Measurements from ENCODE around the gene RBM5. TPM values are rescaled to one million over a fixed set of nuclear protein-coding genes. Genes with fewer than 3 reads are reported as not detected.

The RBM5 gene
- total and polyA plus RNA-seq, 2 donors from 2014 or later = 51.0 to 149 TPM

GRCh38 chr3:50146316-50146901 lies 57.7 kb downstream of the RBM5 start:
- DNase-seq (no peak), FAIRE-seq (no peak)
- Histone ChIP-seq H3K4me1 (ENCODE audit: control insufficient read depth in 2 of 3, insufficient read depth in 2 of 3, low read depth in 1 of 3, low read length in 3 of 3) (peaks cover 5 to 12% (median 8%) of the 10 kb centered on the region in 3 donors), H3K4me3 (ENCODE audit: low read length in 3 of 3) (no peak overlapping the region), H3K9me3 (ENCODE audit: control insufficient read depth in 2 of 3, insufficient read depth in 1 of 3, low read length in 3 of 3) (no peaks in the 10 kb centered on the region), H3K27ac (ENCODE audit: low read depth in 2 of 2, low read length in 2 of 2) (no peak overlapping the region), H3K9ac (ENCODE audit: low read length in 3 of 3) (no peak overlapping the region), H3K27me3 (ENCODE audit: control insufficient read depth, insufficient read depth, low read length) (no peaks in the 10 kb centered on the region), H3K36me3 (ENCODE audit: control insufficient read depth in 2 of 3, insufficient read depth in 3 of 3, low read length in 3 of 3) (no peaks in the 10 kb centered on the region)
- no peak for TF ChIP-seq CTCF (IDR thresholded peaks at IDR 0.05; ENCODE audit: borderline replicate concordance, extremely low read depth, insufficient read depth)
- intact Hi-C loops (cut with DNase I) = no loop called here

- intact Hi-C loops (cut with DNase I) = no loop called here
- Histone ChIP-seq H3K9me3 (ENCODE audit: control insufficient read depth in 2 of 3, insufficient read depth in 1 of 3, low read length in 3 of 3) (no peaks in the 10 kb centered on the region), H3K9ac (ENCODE audit: low read length in 3 of 3) (no peak overlapping the region), H3K4me3 (ENCODE audit: low read length in 3 of 3) (no peak overlapping the region), H3K4me1 (ENCODE audit: control insufficient read depth in 2 of 3, insufficient read depth in 2 of 3, low read depth in 1 of 3, low read length in 3 of 3) (peaks cover 8 to 18% (median 13%) of the 10 kb centered on the region in 3 donors), H3K36me3 (ENCODE audit: control insufficient read depth in 2 of 3, insufficient read depth in 3 of 3, low read length in 3 of 3) (no peaks in the 10 kb centered on the region), H3K27me3 (ENCODE audit: control insufficient read depth, insufficient read depth, low read length) (no peaks in the 10 kb centered on the region), H3K27ac (ENCODE audit: low read depth in 2 of 2, low read length in 2 of 2) (no peak overlapping the region)
- FAIRE-seq (no peak), DNase-seq (no peak)
- no peak for TF ChIP-seq CTCF (IDR thresholded peaks at IDR 0.05; ENCODE audit: borderline replicate concordance, extremely low read depth, insufficient read depth)
These were observed 58.3 kb downstream of the RBM5 start for GRCh38 chr3:50147016-50147415.

GRCh38 chr3:50147447-50147846 lies 58.7 kb downstream of the RBM5 start:
- H3K4me1 ChIP-seq (ENCODE audit: control insufficient read depth in 2 of 3, insufficient read depth in 2 of 3, low read depth in 1 of 3, low read length in 3 of 3) = peaks cover 8 to 18% (median 13%) of the 10 kb centered on the region in 3 donors
- TF ChIP-seq CTCF (IDR thresholded peaks at IDR 0.05; ENCODE audit: borderline replicate concordance, extremely low read depth, insufficient read depth) = no peak
- H3K27me3 ChIP-seq (ENCODE audit: control insufficient read depth, insufficient read depth, low read length) = no peaks in the 10 kb centered on the region
- H3K4me3 ChIP-seq (ENCODE audit: low read length in 3 of 3) = no peak overlapping the region
- H3K27ac ChIP-seq (ENCODE audit: low read depth in 2 of 2, low read length in 2 of 2) = no peak overlapping the region
- H3K36me3 ChIP-seq (ENCODE audit: control insufficient read depth in 2 of 3, insufficient read depth in 3 of 3, low read length in 3 of 3) = no peaks in the 10 kb centered on the region
- intact Hi-C loops (cut with DNase I) = no loop called here
- H3K9ac ChIP-seq (ENCODE audit: low read length in 3 of 3) = no peak overlapping the region
- FAIRE-seq = no peak
- H3K9me3 ChIP-seq (ENCODE audit: control insufficient read depth in 2 of 3, insufficient read depth in 1 of 3, low read length in 3 of 3) = no peaks in the 10 kb centered on the region
- no peak for DNase-seq

- no peaks in the 10 kb centered on the region for H3K9me3 ChIP-seq (ENCODE audit: control insufficient read depth in 2 of 3, insufficient read depth in 1 of 3, low read length in 3 of 3)
- H3K27ac ChIP-seq (ENCODE audit: low read depth in 2 of 2, low read length in 2 of 2) = peak overlapping the region in 1 of 2 donors; percentile 30
- FAIRE-seq = no peak
- H3K27me3 ChIP-seq (ENCODE audit: control insufficient read depth, insufficient read depth, low read length) = no peaks in the 10 kb centered on the region
- no peak overlapping the region for H3K4me3 ChIP-seq (ENCODE audit: low read length in 3 of 3)
- peaks cover 8 to 18% (median 13%) of the 10 kb centered on the region in 3 donors for H3K4me1 ChIP-seq (ENCODE audit: control insufficient read depth in 2 of 3, insufficient read depth in 2 of 3, low read depth in 1 of 3, low read length in 3 of 3)
- no peak overlapping the region for H3K9ac ChIP-seq (ENCODE audit: low read length in 3 of 3)
- H3K36me3 ChIP-seq (ENCODE audit: control insufficient read depth in 2 of 3, insufficient read depth in 3 of 3, low read length in 3 of 3) = no peaks in the 10 kb centered on the region
- intact Hi-C loops (cut with DNase I) = no loop called here
- peak in 1 of 5 donors; percentile 67 for DNase-seq
- TF ChIP-seq CTCF (IDR thresholded peaks at IDR 0.05; ENCODE audit: borderline replicate concordance, extremely low read depth, insufficient read depth) = no peak
These were observed 59.1 kb downstream of the RBM5 start for GRCh38 chr3:50147861-50148260.
